H9 (cell line): ENCODE data around the gene F2RL3. TPM values are rescaled to one million over a fixed set of nuclear protein-coding genes. Genes with fewer than 3 reads are reported as not detected.
A peak's percentile ranks its signal among the peaks of the same experiment; 100 is the strongest.

ENCODE experiments used
- DNase-seq: peaks from one replicate; pipeline ENCODE4 v3.0.0-alpha.2; 2017
- H2AFZ ChIP-seq: one replicate; pipeline ENCODE4 v1.6.1; 2013; ENCODE audit warnings: mild to moderate bottlenecking, low read length, control low read depth, moderate library complexity
- H2AK5ac ChIP-seq: 2 replicates; pipeline ENCODE4 v1.6.1; 2013; ENCODE audit warnings: low read length, control low read depth, mixed read lengths; ENCODE audit not compliant: insufficient read length
- H2BK120ac ChIP-seq: one replicate; pipeline ENCODE4 v1.6.1; 2013; ENCODE audit warnings: low read depth, mild to moderate bottlenecking, low read length, control low read depth, inconsistent platforms; ENCODE audit not compliant: poor library complexity, severe bottlenecking
- H2BK12ac ChIP-seq: 2 replicates; pipeline ENCODE4 v1.6.1; 2013; ENCODE audit warnings: low read length, control low read depth, mixed read lengths, low read depth; ENCODE audit not compliant: insufficient read length
- H2BK15ac ChIP-seq: 2 replicates; pipeline ENCODE4 v1.6.1; 2013; ENCODE audit warnings: low read depth, low read length, control low read depth
- H2BK20ac ChIP-seq: one replicate; pipeline ENCODE4 v1.6.1; 2013; ENCODE audit warnings: low read depth, mild to moderate bottlenecking, low read length, control low read depth, inconsistent platforms; ENCODE audit not compliant: poor library complexity, severe bottlenecking
- H2BK5ac ChIP-seq: 2 replicates; pipeline ENCODE4 v1.6.1; 2013; ENCODE audit warnings: low read length, control low read depth, mixed read lengths; ENCODE audit not compliant: insufficient read length
- H3K14ac ChIP-seq: 2 replicates; pipeline ENCODE4 v1.6.1; 2013; ENCODE audit warnings: low read length, control low read depth; ENCODE audit not compliant: insufficient read depth
- H3K18ac ChIP-seq: 2 replicates; pipeline ENCODE4 v1.6.1; 2013; ENCODE audit warnings: low read depth, mild to moderate bottlenecking, mixed read lengths, low read length, control low read depth; ENCODE audit not compliant: insufficient read length
- H3K23ac ChIP-seq: 2 replicates; pipeline ENCODE4 v1.6.1; 2013; ENCODE audit warnings: low read length, control low read depth, mixed read lengths, low read depth; ENCODE audit not compliant: insufficient read length
- H3K23me2 ChIP-seq: 2 replicates; pipeline ENCODE4 v1.6.1; 2013; ENCODE audit warnings: low read depth, mild to moderate bottlenecking, mixed read lengths, low read length, control low read depth; ENCODE audit not compliant: insufficient read length, poor library complexity, severe bottlenecking
- H3K27ac ChIP-seq: 2 replicates; pipeline ENCODE4 v1.5.1; 2013; ENCODE audit warnings: low read length, control low read depth, mixed read lengths, low read depth; ENCODE audit not compliant: insufficient read length
- H3K27me3 ChIP-seq: 2 replicates; pipeline ENCODE4 v1.6.1; 2013; ENCODE audit warnings: low read length, control low read depth, inconsistent platforms; ENCODE audit not compliant: insufficient read depth
- H3K4ac ChIP-seq: 2 replicates; pipeline ENCODE4 v1.6.1; 2013; ENCODE audit warnings: low read depth, mild to moderate bottlenecking, control low read depth, inconsistent platforms, low read length, moderate library complexity
- H3K4me1 ChIP-seq: 2 replicates; pipeline ENCODE4 v1.6.1; 2013; ENCODE audit warnings: low read length, control low read depth, inconsistent platforms; ENCODE audit not compliant: insufficient read depth
- H3K4me2 ChIP-seq: 2 replicates; pipeline ENCODE4 v1.6.1; 2013; ENCODE audit warnings: low read length, control low read depth, mixed read lengths; ENCODE audit not compliant: insufficient read length, insufficient read depth
- H3K56ac ChIP-seq: 2 replicates; pipeline ENCODE4 v1.6.1; 2013; ENCODE audit warnings: low read depth, mild to moderate bottlenecking, mixed read lengths, low read length, control low read depth; ENCODE audit not compliant: insufficient read length
- H3K79me1 ChIP-seq: 2 replicates; pipeline ENCODE4 v1.6.1; 2013; ENCODE audit warnings: low read depth, mild to moderate bottlenecking, moderate library complexity, low read length, control low read depth, inconsistent platforms; ENCODE audit not compliant: insufficient read depth, poor library complexity, severe bottlenecking
- H3K79me2 ChIP-seq: 2 replicates; pipeline ENCODE4 v1.6.1; 2013; ENCODE audit warnings: low read length, control low read depth, inconsistent platforms; ENCODE audit not compliant: insufficient read depth
- H3K9ac ChIP-seq: 2 replicates; pipeline ENCODE4 v1.6.1; 2013; ENCODE audit warnings: low read length, control low read depth, mixed read lengths; ENCODE audit not compliant: insufficient read length; ENCODE audit errors: extremely low read depth
- H3K9me3 ChIP-seq: one replicate; pipeline ENCODE4 v1.6.1; 2013; ENCODE audit warnings: low read depth, low read length, inconsistent platforms; ENCODE audit not compliant: control insufficient read depth
- H3T11ph ChIP-seq: one replicate; pipeline ENCODE4 v1.6.1; 2013; ENCODE audit warnings: mild to moderate bottlenecking, low read length, control low read depth, inconsistent platforms
- H4K20me1 ChIP-seq: one replicate; pipeline ENCODE4 v1.6.1; 2013; ENCODE audit not compliant: control insufficient read depth, insufficient read length, insufficient read depth
- H4K5ac ChIP-seq: 2 replicates; pipeline ENCODE4 v1.6.1; 2013; ENCODE audit warnings: low read depth, mild to moderate bottlenecking, mixed read lengths, low read length, control low read depth; ENCODE audit not compliant: insufficient read length
- H4K8ac ChIP-seq: replicated peaks from 2 replicates; pipeline ENCODE4 v1.6.1; 2013; ENCODE audit warnings: low read length, control low read depth, mixed read lengths, low read depth; ENCODE audit not compliant: insufficient read length
- H4K91ac ChIP-seq: 2 replicates; pipeline ENCODE4 v1.6.1; 2013; ENCODE audit warnings: low read depth, mild to moderate bottlenecking, moderate library complexity, mixed read lengths, low read length, control low read depth; ENCODE audit not compliant: insufficient read length
- H3K27ac Mint-ChIP-seq, 3 experiments: 2 replicates in 2 of 3; 3 replicates in 1 of 3; pipeline ENCODE4 v1.8.0; 2020 to 2021; ENCODE audit warnings: mixed read lengths in 3 of 3, mild to moderate bottlenecking in 1 of 3, moderate library complexity in 1 of 3
- H3K27me3 Mint-ChIP-seq: 2 replicates; pipeline ENCODE4 v1.8.0; 2021; ENCODE audit warnings: low read depth, mild to moderate bottlenecking, moderate library complexity, mixed read lengths
- H3K36me3 Mint-ChIP-seq, 3 experiments: 2 replicates in 2 of 3; 3 replicates in 1 of 3; pipeline ENCODE4 v1.8.0; 2020 to 2021; ENCODE audit warnings: low read depth in 3 of 3, mixed read lengths in 3 of 3; ENCODE audit not compliant: insufficient read depth in 1 of 3
- H3K4me1 Mint-ChIP-seq, 2 experiments: 2 replicates each; pipeline ENCODE4 v1.8.0; 2020; ENCODE audit warnings: mixed read lengths in 2 of 2
- H3K4me3 Mint-ChIP-seq, 2 experiments: 2 replicates in 1 of 2; 3 replicates in 1 of 2; pipeline ENCODE4 v1.8.0; 2020 to 2021; ENCODE audit warnings: mild to moderate bottlenecking in 2 of 2, mixed read lengths in 2 of 2, moderate library complexity in 1 of 2
- H3K9me3 Mint-ChIP-seq, 2 experiments: 2 replicates in 1 of 2; 3 replicates in 1 of 2; pipeline ENCODE4 v1.8.0; 2020; ENCODE audit warnings: mild to moderate bottlenecking in 2 of 2, mixed read lengths in 2 of 2, moderate library complexity in 1 of 2
- CTCF ChIP-seq: fragments of 200-600 bp; sonication (generic); conservative IDR thresholded peaks from 3 replicates; pipeline ENCODE4 v1.8.0; 2021; ENCODE audit warnings: antibody characterized with exemption, mild to moderate bottlenecking
- WGBS: extraction: QIAGEN DNeasy Blood & Tissue Kit; methylation state at CpG from one replicate; pipeline ENCODE4 v1.1.7; 2013; ENCODE audit warnings: missing lambda C conversion rate, low lambda C conversion rate, mixed read lengths; ENCODE audit not compliant: insufficient read length; ENCODE audit errors: extremely low coverage; 5-methylcytosine and 5-hydroxymethylcytosine counted together
- total RNA-seq: library from RNA; stranded (reverse); gene quantifications from 2 replicates; pipeline ENCODE4 v1.2.1, GENCODE V29; 2021

F2RL3 gene
- total RNA-seq, 1 experiment from 2014 or later, result not detected

DNA sequence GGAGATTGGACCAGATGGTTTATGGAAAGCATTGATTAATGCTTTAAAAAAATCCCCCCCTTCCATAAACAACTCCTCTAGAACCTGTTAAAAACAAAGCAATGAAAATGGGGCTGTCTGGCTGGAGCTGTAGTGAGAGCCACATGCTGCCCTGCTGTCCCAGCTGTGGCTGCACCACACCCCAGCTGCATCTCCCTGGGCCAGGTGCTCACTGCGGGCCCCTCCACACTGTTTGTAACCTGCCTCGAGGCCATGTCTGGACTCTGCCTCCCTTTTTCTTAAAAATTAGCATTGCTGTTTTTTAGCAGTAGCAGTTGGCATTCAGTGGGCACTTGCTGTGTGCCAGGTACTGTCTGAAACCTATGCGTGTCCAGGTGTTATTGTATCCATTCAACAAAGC, 15.2 kb upstream of the F2RL3 start:
- H3K36me3 Mint-ChIP-seq, result peaks cover 43 to 81% (median 70%) of the 10 kb centered on the region in 3 experiments; a peak in 6 of 7 replicates
- whole genome bisulfite sequencing, result no CpG with 5 or more reads among the region's 3 CpGs

More for the DNA sequence above, 15.2 kb upstream of the F2RL3 start:
- H3K9me3 ChIP-seq, result no peaks in the 10 kb centered on the region
- Mint-ChIP-seq H3K27me3 (no peaks in the 10 kb centered on the region), H3K4me1 (no peaks in the 10 kb centered on the region), H3K27ac (peak overlapping the region; percentile 19 to 92 (median 89); a peak in 5 of 7 replicates), H3K9me3 (peaks cover 0 to 7% of the 10 kb centered on the region in 2 experiments; a peak in 2 of 5 replicates), H3K4me3 (no peak overlapping the region)
- H3K79me1 ChIP-seq, result peaks cover 2% of the 10 kb centered on the region
- TF ChIP-seq CTCF, result no peak
- H3K18ac ChIP-seq, result no peak overlapping the region
- no peak overlapping the region for H2BK120ac ChIP-seq
- no peaks in the 10 kb centered on the region for H3K27me3 ChIP-seq
- no peak overlapping the region for H3K56ac ChIP-seq
- peaks cover 5% of the 10 kb centered on the region; the same call in 1 of the 2 replicates for H3K79me2 ChIP-seq
- H4K20me1 ChIP-seq, result no peaks in the 10 kb centered on the region
- no peak overlapping the region for H3T11ph ChIP-seq
- no peak overlapping the region for H2BK20ac ChIP-seq
- H2AK5ac ChIP-seq, result no peak overlapping the region
- no peak overlapping the region for H3K27ac ChIP-seq
- no peak overlapping the region for H2BK15ac ChIP-seq
- H4K8ac ChIP-seq, result no peak overlapping the region
- H2AFZ ChIP-seq, result no peak overlapping the region
- H3K23ac ChIP-seq, result no peak overlapping the region
- no peaks in the 10 kb centered on the region for H3K4me1 ChIP-seq
- no peak overlapping the region for H4K91ac ChIP-seq
- H3K14ac ChIP-seq, result no peak overlapping the region
- H3K23me2 ChIP-seq, result no peaks in the 10 kb centered on the region
- no peak overlapping the region for H3K4ac ChIP-seq
- DNase-seq, result no peak
- H4K5ac ChIP-seq, result no peak overlapping the region
- H3K4me2 ChIP-seq, result no peak overlapping the region
- no peak overlapping the region for H3K9ac ChIP-seq
- no peak overlapping the region for H2BK12ac ChIP-seq
- no peak overlapping the region for H2BK5ac ChIP-seq
